Measurements from ENCODE around the gene ELOVL2. TPM values are rescaled to one million over a fixed set of nuclear protein-coding genes. Genes with fewer than 3 reads are reported as not detected.
A peak's percentile ranks its signal among the peaks of the same experiment; 100 is the strongest.
"Not testable (repeated sequence)": the region's sequence is repeated elsewhere in the genome, so short reads cannot be mapped to it uniquely, and the experiment has no call there.

The ELOVL2 gene
- total RNA-seq, 1 experiment from 2014 or later: not detected

- no peak overlapping the region for H3K4me3 Mint-ChIP-seq (ENCODE audit: unreplicated experiment)
- peaks cover 30% of the 10 kb centered on the region for H3K4me1 Mint-ChIP-seq (ENCODE audit: insufficient read depth, unreplicated experiment)
- intact Hi-C loops (cut with micrococcal nuclease): no loop called here
- no peak for DNase-seq (ENCODE audit: unreplicated experiment)
- peaks cover 6% of the 10 kb centered on the region for H3K36me3 Mint-ChIP-seq (ENCODE audit: insufficient read depth, unreplicated experiment)
- no peaks in the 10 kb centered on the region for H3K9me3 Mint-ChIP-seq (ENCODE audit: unreplicated experiment)
- CTCF ChIA-PET: interaction anchor here (0.6 to 1.8 kb wide), 3 partner anchors 52 to 1987 kb away, joined by 3 to 6 read pairs (median 3); no protein-coding TSS in a partner anchor
- no peaks in the 10 kb centered on the region for H3K27me3 Mint-ChIP-seq (ENCODE audit: insufficient read depth, unreplicated experiment)
- BruUV-seq (replicated peaks): no TSS peak
- TF ChIP-seq CTCF (IDR thresholded peaks at IDR 0.05; ENCODE audit: unreplicated experiment): no peak
- POLR2A ChIA-PET: no interaction called here
- H3K27ac Mint-ChIP-seq (ENCODE audit: low read depth, unreplicated experiment): no peak overlapping the region
These were observed 38.0 kb downstream of the ELOVL2 start for GRCh38 chr6:11006061-11006460.

- H3K4me3 Mint-ChIP-seq (ENCODE audit: unreplicated experiment); intact Hi-C loops (cut with micrococcal nuclease); H3K36me3 Mint-ChIP-seq (ENCODE audit: insufficient read depth, unreplicated experiment); DNase-seq (ENCODE audit: unreplicated experiment); H3K9me3 Mint-ChIP-seq (ENCODE audit: unreplicated experiment); POLR2A ChIA-PET; H3K27me3 Mint-ChIP-seq (ENCODE audit: insufficient read depth, unreplicated experiment); CTCF ChIA-PET; BruUV-seq (replicated peaks); H3K27ac Mint-ChIP-seq (ENCODE audit: low read depth, unreplicated experiment): not testable (repeated sequence)
- peaks cover 21% of the 10 kb centered on the region for H3K4me1 Mint-ChIP-seq (ENCODE audit: insufficient read depth, unreplicated experiment)
These were observed 40.8 kb downstream of the ELOVL2 start for GRCh38 chr6:11003297-11003696.

GRCh38 chr6:11002176-11002575, 41.9 kb downstream of the ELOVL2 start:
- intact Hi-C loops (cut with micrococcal nuclease): no loop called here
- Mint-ChIP-seq H3K36me3 (ENCODE audit: insufficient read depth, unreplicated experiment) (peaks cover 6% of the 10 kb centered on the region), H3K27ac (ENCODE audit: low read depth, unreplicated experiment) (no peak overlapping the region), H3K4me1 (ENCODE audit: insufficient read depth, unreplicated experiment) (peaks cover 11% of the 10 kb centered on the region), H3K9me3 (ENCODE audit: unreplicated experiment) (no peaks in the 10 kb centered on the region), H3K4me3 (ENCODE audit: unreplicated experiment) (no peak overlapping the region), H3K27me3 (ENCODE audit: insufficient read depth, unreplicated experiment) (no peaks in the 10 kb centered on the region)
- DNase-seq (ENCODE audit: unreplicated experiment): no peak
- BruUV-seq (replicated peaks): no TSS peak
- TF ChIP-seq CTCF (IDR thresholded peaks at IDR 0.05; ENCODE audit: unreplicated experiment): no peak
- CTCF ChIA-PET: no interaction called here
- POLR2A ChIA-PET: no interaction called here

- H3K4me1 Mint-ChIP-seq (ENCODE audit: insufficient read depth, unreplicated experiment): peaks cover 6% of the 10 kb centered on the region
- no TSS peak for BruUV-seq (replicated peaks)
- peaks cover 6% of the 10 kb centered on the region for H3K36me3 Mint-ChIP-seq (ENCODE audit: insufficient read depth, unreplicated experiment)
- H3K4me3 Mint-ChIP-seq (ENCODE audit: unreplicated experiment): no peak overlapping the region
- H3K27me3 Mint-ChIP-seq (ENCODE audit: insufficient read depth, unreplicated experiment): no peaks in the 10 kb centered on the region
- POLR2A ChIA-PET: interaction anchor here (1.0 kb wide), 1 partner anchor 12 kb away, joined by 3 read pairs; no protein-coding TSS in a partner anchor
- intact Hi-C loops (cut with micrococcal nuclease): no loop called here
- CTCF ChIA-PET: no interaction called here
- no peaks in the 10 kb centered on the region for H3K9me3 Mint-ChIP-seq (ENCODE audit: unreplicated experiment)
- peak; percentile 31 for DNase-seq (ENCODE audit: unreplicated experiment)
- TF ChIP-seq CTCF (IDR thresholded peaks at IDR 0.05; ENCODE audit: unreplicated experiment): no peak
- no peak overlapping the region for H3K27ac Mint-ChIP-seq (ENCODE audit: low read depth, unreplicated experiment)
These were observed 44.1 kb downstream of the ELOVL2 start for GRCh38 chr6:10999994-11000393.

GRCh38 chr6:10995114-10995707, 48.9 kb downstream of the ELOVL2 start:
- H3K27me3 Mint-ChIP-seq (ENCODE audit: insufficient read depth, unreplicated experiment): no peaks in the 10 kb centered on the region

More at GRCh38 chr6:10995114-10995707, 48.9 kb downstream of the ELOVL2 start:
- H3K36me3 Mint-ChIP-seq (ENCODE audit: insufficient read depth, unreplicated experiment): no peaks in the 10 kb centered on the region
- ChIA-PET POLR2A (no interaction called here), CTCF (no interaction called here)
- peaks cover 6% of the 10 kb centered on the region for H3K4me1 Mint-ChIP-seq (ENCODE audit: insufficient read depth, unreplicated experiment)
- no peak for TF ChIP-seq CTCF (IDR thresholded peaks at IDR 0.05; ENCODE audit: unreplicated experiment)
- intact Hi-C loops (cut with micrococcal nuclease): no loop called here
- DNase-seq (ENCODE audit: unreplicated experiment): no peak
- H3K4me3 Mint-ChIP-seq (ENCODE audit: unreplicated experiment): no peak overlapping the region
- H3K9me3 Mint-ChIP-seq (ENCODE audit: unreplicated experiment): no peaks in the 10 kb centered on the region
- no TSS peak for BruUV-seq (replicated peaks)
- no peak overlapping the region for H3K27ac Mint-ChIP-seq (ENCODE audit: low read depth, unreplicated experiment)

Measured in MCF 10A (cell line).